HG02884 (cell line): Measurements from ENCODE around the gene MYO15A.
A peak's percentile ranks its signal among the peaks of the same experiment; 100 is the strongest.

Experiments used
- ATAC-seq: cut with Tn5 transposase; IDR thresholded peaks from one replicate; pipeline ENCODE4 v1.9.1; 2021; ENCODE audit warnings: mild to moderate bottlenecking, moderate library complexity; ENCODE audit not compliant: unreplicated experiment

The MYO15A gene

GRCh38 chr17:18182110-18182977, 73.8 kb downstream of the MYO15A start:
- ATAC-seq: no peak

- peak; percentile 18 for ATAC-seq
These were observed 74.4 kb downstream of the MYO15A start for GRCh38 chr17:18182978-18183333.

- peak; percentile 80 for ATAC-seq
These were observed 75.0 kb downstream of the MYO15A start, which contains the start of gene ALKBH5 for GRCh38 chr17:18183334-18184142. ALKBH5 (plus strand) TSS chr17:18183828; CDS start chr17:18184244, 416 bp downstream.

GRCh38 chr17:18184143-18185031, 75.8 kb downstream of the MYO15A start:
- ATAC-seq: no peak

GRCh38 chr17:18185391-18185790, 76.8 kb downstream of the MYO15A start:
- no peak for ATAC-seq

- ATAC-seq: no peak
These were observed 77.5 kb downstream of the MYO15A start for GRCh38 chr17:18185832-18186626.

- no peak for ATAC-seq
These were observed 78.0 kb downstream of the MYO15A start for GRCh38 chr17:18186627-18186982.

GRCh38 chr17:18187226-18187625, 78.7 kb downstream of the MYO15A start:
- ATAC-seq: no peak

GRCh38 chr17:18187821-18188761, 79.5 kb downstream of the MYO15A start:
- ATAC-seq: no peak

GRCh38 chr17:18190628-18191235, 82.2 kb downstream of the MYO15A start:
- ATAC-seq: no peak

- ATAC-seq: no peak
These were observed 82.7 kb downstream of the MYO15A start for GRCh38 chr17:18191236-18191667.

GRCh38 chr17:18191967-18192366, 83.4 kb downstream of the MYO15A start:
- no peak for ATAC-seq

- ATAC-seq: no peak
These were observed 85.8 kb downstream of the MYO15A start for GRCh38 chr17:18194394-18194793.

- no peak for ATAC-seq
These were observed 86.2 kb downstream of the MYO15A start for GRCh38 chr17:18194804-18195203.

- no peak for ATAC-seq
These were observed 86.7 kb downstream of the MYO15A start for GRCh38 chr17:18195246-18195645.

GRCh38 chr17:18197535-18198194, 89.1 kb downstream of the MYO15A start:
- ATAC-seq: no peak

- no peak for ATAC-seq
These were observed 90.0 kb downstream of the MYO15A start for GRCh38 chr17:18198530-18198929.

- ATAC-seq: no peak
These were observed 92.6 kb downstream of the MYO15A start for GRCh38 chr17:18201108-18201507.
